ENCODE data around the gene FXYD2.

FXYD2 gene

DNA sequence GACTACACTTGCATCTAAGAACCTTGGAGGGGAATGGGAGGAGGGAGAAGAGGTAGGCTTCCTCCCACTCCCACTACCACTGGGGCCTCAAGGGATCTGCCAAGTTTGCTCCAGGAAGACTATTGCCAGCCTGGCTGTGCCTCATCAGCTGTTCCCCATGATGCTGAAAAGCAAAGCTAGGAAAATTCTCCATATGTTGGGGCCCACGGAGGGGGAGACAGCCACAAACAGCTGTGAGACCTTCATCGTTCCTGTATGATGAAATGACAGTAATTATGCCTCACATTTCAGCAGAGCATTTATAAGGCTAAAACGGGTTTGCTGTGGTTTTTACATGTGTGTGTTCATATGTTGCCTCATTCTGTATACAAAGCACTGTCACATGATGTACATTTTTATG lies 34.3 kb downstream of the FXYD2 start:
- ChIA-PET CTCF (interaction anchor here (1.3 to 2.7 kb wide), 5 partner anchors 11 to 364 kb away, joined by 3 to 9 read pairs (median 5); no protein-coding TSS in a partner anchor), POLR2A (no interaction called here)
- TF ChIP-seq, protein P1, sequence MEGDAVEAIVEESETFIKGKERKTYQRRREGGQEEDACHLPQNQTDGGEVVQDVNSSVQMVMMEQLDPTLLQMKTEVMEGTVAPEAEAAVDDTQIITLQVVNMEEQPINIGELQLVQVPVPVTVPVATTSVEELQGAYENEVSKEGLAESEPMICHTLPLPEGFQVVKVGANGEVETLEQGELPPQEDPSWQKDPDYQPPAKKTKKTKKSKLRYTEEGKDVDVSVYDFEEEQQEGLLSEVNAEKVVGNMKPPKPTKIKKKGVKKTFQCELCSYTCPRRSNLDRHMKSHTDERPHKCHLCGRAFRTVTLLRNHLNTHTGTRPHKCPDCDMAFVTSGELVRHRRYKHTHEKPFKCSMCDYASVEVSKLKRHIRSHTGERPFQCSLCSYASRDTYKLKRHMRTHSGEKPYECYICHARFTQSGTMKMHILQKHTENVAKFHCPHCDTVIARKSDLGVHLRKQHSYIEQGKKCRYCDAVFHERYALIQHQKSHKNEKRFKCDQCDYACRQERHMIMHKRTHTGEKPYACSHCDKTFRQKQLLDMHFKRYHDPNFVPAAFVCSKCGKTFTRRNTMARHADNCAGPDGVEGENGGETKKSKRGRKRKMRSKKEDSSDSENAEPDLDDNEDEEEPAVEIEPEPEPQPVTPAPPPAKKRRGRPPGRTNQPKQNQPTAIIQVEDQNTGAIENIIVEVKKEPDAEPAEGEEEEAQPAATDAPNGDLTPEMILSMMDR (IDR thresholded peaks at IDR 0.05; ENCODE audit: control extremely low read depth, extremely low read depth, low read depth, missing control alignments), result no peak
- DNase-seq (ENCODE audit: extremely low spot score), result no peak

DNA sequence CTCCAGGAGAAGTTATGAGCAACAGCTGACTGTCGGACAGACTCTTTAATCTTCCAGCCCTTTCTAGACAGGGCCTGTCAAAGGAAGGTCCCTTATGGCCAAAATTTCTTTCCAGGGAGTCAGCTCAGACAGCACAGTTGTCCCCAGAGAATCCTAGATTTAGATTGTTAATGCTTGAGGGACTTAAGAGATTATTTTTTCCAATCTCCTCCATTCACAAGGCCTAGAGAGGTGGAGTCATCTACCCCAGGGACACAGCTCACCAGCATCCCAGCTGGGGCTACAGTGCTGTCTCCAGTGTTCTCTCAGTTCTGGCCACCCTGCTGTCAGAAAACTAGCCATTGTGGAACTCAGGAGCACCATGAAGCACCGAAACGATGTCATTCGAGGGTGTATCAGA lies 35.3 kb downstream of the FXYD2 start:
- DNase-seq (ENCODE audit: extremely low spot score), result no peak
- POLR2A ChIA-PET, result no interaction called here
- TF ChIP-seq, protein P1 (IDR thresholded peaks at IDR 0.05; ENCODE audit: control extremely low read depth, extremely low read depth, low read depth, missing control alignments), result no peak
- CTCF ChIA-PET, result interaction anchor here (0.9 to 2.7 kb wide), 8 partner anchors 10 to 363 kb away, joined by 3 to 9 read pairs (median 4); no protein-coding TSS in a partner anchor

DNA sequence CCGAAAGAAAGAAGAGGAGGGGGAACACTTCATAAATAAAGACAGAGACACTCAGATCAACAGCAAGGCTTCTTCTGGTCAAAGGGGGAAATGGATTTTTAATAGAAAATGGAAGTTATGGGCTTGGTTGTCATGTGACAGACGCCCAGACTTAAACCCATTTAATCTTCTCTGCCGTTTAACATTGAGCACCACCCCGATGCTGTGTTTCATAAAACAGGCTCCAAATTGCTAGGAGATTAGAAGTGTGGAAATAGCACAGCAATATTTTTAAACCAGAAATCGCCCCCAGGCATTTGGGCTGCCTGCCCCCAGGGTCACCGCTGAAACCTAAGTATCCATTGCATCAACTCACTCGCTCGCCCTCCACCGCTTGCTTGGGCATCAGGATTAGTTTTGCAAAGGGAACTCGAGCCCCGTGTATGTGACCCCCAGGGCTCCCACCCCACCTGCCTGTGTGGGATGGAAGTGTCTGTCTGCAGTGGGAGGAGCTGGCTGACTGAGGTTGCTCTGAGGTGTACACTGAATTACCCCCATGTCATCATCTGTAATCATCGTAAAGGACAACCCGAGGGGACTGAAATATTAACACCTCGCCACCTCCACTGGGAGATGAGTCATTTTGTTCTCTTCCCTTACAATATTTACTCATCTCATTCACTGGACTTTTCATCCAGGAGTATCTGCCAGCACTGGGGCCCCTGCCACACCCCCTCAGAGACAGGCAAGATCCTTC lies 38.2 kb downstream of the FXYD2 start:
- POLR2A ChIA-PET, result no interaction called here
- CTCF ChIA-PET, result interaction anchor here (1.3 to 1.4 kb wide), 2 partner anchors 342 to 360 kb away, joined by 3 read pairs; no protein-coding TSS in a partner anchor

DNA sequence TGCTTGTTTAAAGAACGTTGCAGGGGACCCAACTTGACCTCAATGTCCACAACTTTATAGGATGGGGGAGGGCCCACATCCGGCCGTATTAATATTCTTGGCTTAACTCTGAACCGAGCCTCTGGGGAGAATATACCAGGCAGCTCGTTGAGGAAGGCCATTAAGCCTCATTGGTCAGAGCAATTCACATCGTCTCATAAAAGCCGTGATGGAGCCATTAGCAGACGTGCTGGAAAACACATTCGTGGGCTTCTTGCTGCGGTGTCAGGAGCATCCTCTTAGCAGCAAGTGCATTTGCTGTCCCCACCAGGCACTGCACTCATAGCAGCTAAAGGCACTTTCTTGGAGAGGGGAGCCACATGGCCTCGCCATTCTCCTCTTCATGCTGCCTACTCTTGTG lies 42.4 kb downstream of the FXYD2 start:
- TF ChIP-seq, protein P1 (IDR thresholded peaks at IDR 0.05; ENCODE audit: control extremely low read depth, extremely low read depth, low read depth, missing control alignments), result no peak
- POLR2A ChIA-PET, result no interaction called here
- no peak for DNase-seq (ENCODE audit: extremely low spot score)
- CTCF ChIA-PET, result no interaction called here

More for the DNA sequence above, 38.2 kb downstream of the FXYD2 start:
- no peak for DNase-seq (ENCODE audit: extremely low spot score)
- TF ChIP-seq, protein P1 (IDR thresholded peaks at IDR 0.05; ENCODE audit: control extremely low read depth, extremely low read depth, low read depth, missing control alignments), result no peak

DNA sequence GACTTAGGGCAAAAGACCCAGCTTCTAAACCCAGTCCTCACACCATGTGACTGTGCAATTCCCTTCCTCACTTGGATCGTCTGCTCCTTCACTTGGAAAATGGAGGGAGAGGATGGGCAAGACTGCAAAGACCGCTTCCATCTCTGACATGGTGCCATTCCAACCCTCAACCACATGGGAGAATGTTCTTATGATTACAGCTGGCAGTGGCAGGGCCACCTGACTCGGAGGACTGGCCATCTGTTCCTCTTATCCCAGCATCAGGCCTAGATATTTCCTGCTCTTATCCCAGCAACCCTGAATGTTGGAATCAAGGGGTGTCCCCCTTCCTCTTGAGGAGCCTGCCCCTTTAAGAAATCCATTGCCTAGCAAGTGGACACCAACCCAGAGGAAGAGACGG lies 42.9 kb downstream of the FXYD2 start:
- CTCF ChIA-PET, result no interaction called here
- DNase-seq (ENCODE audit: extremely low spot score), result no peak
- POLR2A ChIA-PET, result no interaction called here
- TF ChIP-seq, protein P1 (IDR thresholded peaks at IDR 0.05; ENCODE audit: control extremely low read depth, extremely low read depth, low read depth, missing control alignments), result no peak

DNA sequence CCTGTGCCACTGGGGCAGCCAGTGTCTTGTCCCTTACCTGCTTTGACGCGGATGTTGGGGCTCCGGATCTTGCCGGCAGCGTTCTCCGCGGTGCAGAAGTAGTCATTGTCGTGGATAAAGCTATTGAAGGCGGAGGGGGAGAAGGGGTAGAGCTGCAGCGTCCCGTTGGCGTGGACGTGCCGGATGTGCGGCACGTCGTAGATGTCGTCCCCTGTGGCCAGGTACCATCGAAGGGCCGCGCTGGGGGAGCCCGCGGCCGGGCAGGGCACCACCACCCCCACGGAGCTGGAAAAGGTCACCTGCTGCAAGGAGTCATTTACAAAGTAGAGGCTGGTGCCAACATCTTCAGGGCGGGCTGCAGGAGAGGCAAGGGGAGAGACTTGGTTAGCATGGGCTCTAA lies 44.1 kb downstream of the FXYD2 start:
- POLR2A ChIA-PET, result no interaction called here
- CTCF ChIA-PET, result interaction anchor here (2.0 kb wide), 1 partner anchor 9 kb away, joined by 5 read pairs; no protein-coding TSS in a partner anchor

More for the DNA sequence above, 44.1 kb downstream of the FXYD2 start:
- TF ChIP-seq, protein P1 (IDR thresholded peaks at IDR 0.05; ENCODE audit: control extremely low read depth, extremely low read depth, low read depth, missing control alignments), result no peak
- DNase-seq (ENCODE audit: extremely low spot score), result no peak

Data from GM10248 (cell line).